ENCODE data around the gene SPTBN1. TPM values are rescaled to one million over a fixed set of nuclear protein-coding genes. Genes with fewer than 3 reads are reported as not detected.

Gene SPTBN1
- total RNA-seq, 2 experiments from 2014 or later, result 132 to 183 TPM

DNA sequence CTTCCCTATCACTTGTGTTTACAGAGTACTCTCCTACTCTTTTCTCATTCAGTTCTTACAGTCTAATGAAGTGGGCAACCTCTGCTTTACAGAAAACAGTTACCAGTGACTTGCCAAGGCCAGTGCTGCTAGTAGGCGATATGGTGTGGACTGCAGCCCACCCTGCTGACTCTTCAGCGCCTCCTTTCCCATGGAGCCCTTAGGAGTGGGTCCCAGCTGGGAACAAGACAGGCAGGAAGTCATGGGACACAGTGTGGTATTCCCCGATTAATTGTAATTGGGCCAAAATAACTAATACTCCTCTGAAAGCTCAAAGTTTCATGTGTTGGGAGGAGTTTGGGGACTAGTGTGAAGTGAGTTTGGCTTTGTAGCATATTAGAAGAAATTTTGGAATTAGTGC is 147.2 kb downstream of the SPTBN1 start:
- ChIA-PET POLR2A (interaction anchor here (1.3 to 2.6 kb wide), 4 partner anchors 11 to 37 kb away, joined by 4 to 8 read pairs (median 6); no protein-coding TSS in a partner anchor), CTCF (ENCODE audit: unreplicated experiment) (no interaction called here)
- H3K36me3 ChIP-seq (ENCODE audit: insufficient read depth, low read length), result peaks cover 38% of the 10 kb centered on the region
- BruUV-seq (replicated peaks), result no TSS peak
- peaks cover 66% of the 10 kb centered on the region; the same call in 1 of the 2 replicates for H3K79me2 ChIP-seq (ENCODE audit: insufficient read depth, low read depth, low read length)
- intact Hi-C loops (cut with micrococcal nuclease; ENCODE audit: unreplicated experiment), result no loop called here
- no peak overlapping the region for H3K27ac ChIP-seq (ENCODE audit: low read depth, low read length, poor library complexity, severe bottlenecking)
- no peak overlapping the region for H2AFZ ChIP-seq (ENCODE audit: low read length)
- H3K4me2 ChIP-seq (ENCODE audit: low read length), result no peak overlapping the region
- H3K9me3 ChIP-seq (ENCODE audit: low read length), result no peaks in the 10 kb centered on the region
- H3K4me3 ChIP-seq (ENCODE audit: low read depth, low read length, poor library complexity, severe bottlenecking), result no peak overlapping the region
- peaks cover 8% of the 10 kb centered on the region; the same call in 1 of the 2 replicates for H4K20me1 ChIP-seq (ENCODE audit: insufficient read depth, low read length)
- TF ChIP-seq, protein P1, sequence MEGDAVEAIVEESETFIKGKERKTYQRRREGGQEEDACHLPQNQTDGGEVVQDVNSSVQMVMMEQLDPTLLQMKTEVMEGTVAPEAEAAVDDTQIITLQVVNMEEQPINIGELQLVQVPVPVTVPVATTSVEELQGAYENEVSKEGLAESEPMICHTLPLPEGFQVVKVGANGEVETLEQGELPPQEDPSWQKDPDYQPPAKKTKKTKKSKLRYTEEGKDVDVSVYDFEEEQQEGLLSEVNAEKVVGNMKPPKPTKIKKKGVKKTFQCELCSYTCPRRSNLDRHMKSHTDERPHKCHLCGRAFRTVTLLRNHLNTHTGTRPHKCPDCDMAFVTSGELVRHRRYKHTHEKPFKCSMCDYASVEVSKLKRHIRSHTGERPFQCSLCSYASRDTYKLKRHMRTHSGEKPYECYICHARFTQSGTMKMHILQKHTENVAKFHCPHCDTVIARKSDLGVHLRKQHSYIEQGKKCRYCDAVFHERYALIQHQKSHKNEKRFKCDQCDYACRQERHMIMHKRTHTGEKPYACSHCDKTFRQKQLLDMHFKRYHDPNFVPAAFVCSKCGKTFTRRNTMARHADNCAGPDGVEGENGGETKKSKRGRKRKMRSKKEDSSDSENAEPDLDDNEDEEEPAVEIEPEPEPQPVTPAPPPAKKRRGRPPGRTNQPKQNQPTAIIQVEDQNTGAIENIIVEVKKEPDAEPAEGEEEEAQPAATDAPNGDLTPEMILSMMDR (conservative IDR thresholded peaks at IDR 0.05; ENCODE audit: low read length), result no peak
- TF ChIP-seq EZH2phosphoT487 (IDR thresholded peaks at IDR 0.05; ENCODE audit: borderline replicate concordance, low read depth, low read length), result no peak
- no peak for DNase-seq (ENCODE audit: low spot score)
- H3K4me1 ChIP-seq (ENCODE audit: insufficient read depth, low read length, poor library complexity, severe bottlenecking), result peaks cover 30% of the 10 kb centered on the region
- H3K9me2 ChIP-seq (ENCODE audit: insufficient read depth, low read length), result no peaks in the 10 kb centered on the region

DNA sequence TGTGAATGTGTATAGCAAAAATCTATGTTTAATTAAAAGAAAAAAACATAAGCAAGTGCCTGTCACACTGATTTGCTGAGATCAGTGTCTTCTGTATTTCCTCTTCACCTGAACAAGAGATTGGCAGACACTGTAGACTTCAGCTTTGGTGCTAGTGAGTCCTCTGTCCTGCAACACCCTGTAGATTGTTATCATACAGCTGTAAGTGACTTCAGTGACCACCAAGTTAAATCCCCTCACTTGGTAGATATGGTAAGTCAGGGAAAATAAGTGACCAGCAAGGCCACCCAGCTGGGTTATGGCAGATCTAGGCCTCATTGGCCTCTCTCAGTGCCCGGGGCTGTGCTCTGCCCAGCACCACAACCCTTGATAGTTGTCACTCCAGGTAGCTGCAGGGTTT is 147.7 kb downstream of the SPTBN1 start:
- intact Hi-C loops (cut with micrococcal nuclease; ENCODE audit: unreplicated experiment), result no loop called here
- BruUV-seq (replicated peaks), result no TSS peak
- no peak for DNase-seq (ENCODE audit: low spot score)
- Histone ChIP-seq H3K9me3 (ENCODE audit: low read length) (no peaks in the 10 kb centered on the region), H3K4me3 (ENCODE audit: low read depth, low read length, poor library complexity, severe bottlenecking) (no peak overlapping the region), H3K79me2 (ENCODE audit: insufficient read depth, low read depth, low read length) (peaks cover 65% of the 10 kb centered on the region; the same call in 1 of the 2 replicates), H3K36me3 (ENCODE audit: insufficient read depth, low read length) (peaks cover 35% of the 10 kb centered on the region), H4K20me1 (ENCODE audit: insufficient read depth, low read length) (peaks cover 8% of the 10 kb centered on the region; the same call in 1 of the 2 replicates), H3K9me2 (ENCODE audit: insufficient read depth, low read length) (no peaks in the 10 kb centered on the region), H3K4me1 (ENCODE audit: insufficient read depth, low read length, poor library complexity, severe bottlenecking) (peaks cover 30% of the 10 kb centered on the region), H3K27ac (ENCODE audit: low read depth, low read length, poor library complexity, severe bottlenecking) (no peak overlapping the region), H2AFZ (ENCODE audit: low read length) (no peak overlapping the region), H3K4me2 (ENCODE audit: low read length) (no peak overlapping the region)
- TF ChIP-seq, protein P1 (conservative IDR thresholded peaks at IDR 0.05; ENCODE audit: low read length), result no peak
- TF ChIP-seq EZH2phosphoT487 (IDR thresholded peaks at IDR 0.05; ENCODE audit: borderline replicate concordance, low read depth, low read length), result no peak
- CTCF ChIA-PET (ENCODE audit: unreplicated experiment), result interaction anchor here (1.6 kb wide), 1 partner anchor 62 kb away, joined by 5 read pairs; no protein-coding TSS in a partner anchor
- POLR2A ChIA-PET, result interaction anchor here (1.3 to 2.6 kb wide), 4 partner anchors 11 to 38 kb away, joined by 4 to 8 read pairs (median 6); no protein-coding TSS in a partner anchor

DNA sequence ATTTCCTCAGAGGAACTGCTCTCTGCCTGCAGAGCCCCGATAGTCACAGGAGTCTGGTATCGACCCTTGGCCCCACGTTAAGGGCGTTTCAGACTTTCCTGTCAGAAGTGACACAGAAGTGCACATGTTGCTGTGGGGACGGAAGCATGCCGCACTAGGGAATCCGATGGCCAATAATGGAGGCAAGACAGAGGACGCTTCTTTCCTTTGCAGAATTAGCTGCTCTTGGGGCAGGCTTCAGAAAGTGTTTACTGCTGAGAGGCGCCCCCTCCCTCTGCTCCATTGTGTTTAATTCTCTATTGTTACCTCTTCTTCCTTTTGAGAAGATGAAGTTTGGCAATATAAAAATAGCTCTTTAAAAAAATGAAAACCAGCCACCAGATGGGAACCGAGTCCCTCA is 148.7 kb downstream of the SPTBN1 start:
- H3K36me3 ChIP-seq (ENCODE audit: insufficient read depth, low read length), result peaks cover 25% of the 10 kb centered on the region
- peaks cover 32% of the 10 kb centered on the region for H3K4me1 ChIP-seq (ENCODE audit: insufficient read depth, low read length, poor library complexity, severe bottlenecking)
- H4K20me1 ChIP-seq (ENCODE audit: insufficient read depth, low read length), result peaks cover 8% of the 10 kb centered on the region; the same call in 1 of the 2 replicates
- intact Hi-C loops (cut with micrococcal nuclease; ENCODE audit: unreplicated experiment), result no loop called here
- DNase-seq (ENCODE audit: low spot score), result no peak
- ChIA-PET POLR2A (interaction anchor here (0.6 to 2.6 kb wide), 7 partner anchors 10 to 63 kb away, joined by 3 to 10 read pairs (median 4); no protein-coding TSS in a partner anchor), CTCF (ENCODE audit: unreplicated experiment) (interaction anchor here (1.6 kb wide), 1 partner anchor 61 kb away, joined by 5 read pairs; no protein-coding TSS in a partner anchor)
- no peak overlapping the region for H2AFZ ChIP-seq (ENCODE audit: low read length)
- H3K4me3 ChIP-seq (ENCODE audit: low read depth, low read length, poor library complexity, severe bottlenecking), result no peak overlapping the region
- BruUV-seq (replicated peaks), result no TSS peak
- TF ChIP-seq, protein P1 (conservative IDR thresholded peaks at IDR 0.05; ENCODE audit: low read length), result no peak
- no peak for TF ChIP-seq EZH2phosphoT487 (IDR thresholded peaks at IDR 0.05; ENCODE audit: borderline replicate concordance, low read depth, low read length)
- no peaks in the 10 kb centered on the region for H3K9me2 ChIP-seq (ENCODE audit: insufficient read depth, low read length)
- H3K4me2 ChIP-seq (ENCODE audit: low read length), result no peak overlapping the region
- no peak overlapping the region for H3K27ac ChIP-seq (ENCODE audit: low read depth, low read length, poor library complexity, severe bottlenecking)
- H3K79me2 ChIP-seq (ENCODE audit: insufficient read depth, low read depth, low read length), result peaks cover 70% of the 10 kb centered on the region; the same call in 1 of the 2 replicates
- H3K9me3 ChIP-seq (ENCODE audit: low read length), result no peaks in the 10 kb centered on the region

Measured in OCI-LY7 (cell line).